Peyer's patch (tissue), 4 donors: ENCODE results near the gene LDLRAD4.

ENCODE experiments used
- POLR2A ChIP-seq, 2 donors: fragments of 450-650 bp; IDR thresholded peaks; one replicate each; pipeline ENCODE4 v1.5.1; 2017; ENCODE audit warnings: antibody characterized with exemption in 2 of 2, mild to moderate bottlenecking in 2 of 2, moderate library complexity in 2 of 2
- TF ChIP-seq, protein P1 (sequence below), 6 experiments: fragments of 450-650 bp in 4 of 6; fragments of 200-600 bp in 2 of 6; sonication (generic) in 1 of 6; IDR thresholded peaks; one replicate each; pipeline ENCODE4 v1.5.1; 2017 to 2019; ENCODE audit warnings: antibody characterized with exemption in 6 of 6, mild to moderate bottlenecking in 3 of 6, moderate library complexity in 1 of 6

- TF ChIP-seq, protein P1, sequence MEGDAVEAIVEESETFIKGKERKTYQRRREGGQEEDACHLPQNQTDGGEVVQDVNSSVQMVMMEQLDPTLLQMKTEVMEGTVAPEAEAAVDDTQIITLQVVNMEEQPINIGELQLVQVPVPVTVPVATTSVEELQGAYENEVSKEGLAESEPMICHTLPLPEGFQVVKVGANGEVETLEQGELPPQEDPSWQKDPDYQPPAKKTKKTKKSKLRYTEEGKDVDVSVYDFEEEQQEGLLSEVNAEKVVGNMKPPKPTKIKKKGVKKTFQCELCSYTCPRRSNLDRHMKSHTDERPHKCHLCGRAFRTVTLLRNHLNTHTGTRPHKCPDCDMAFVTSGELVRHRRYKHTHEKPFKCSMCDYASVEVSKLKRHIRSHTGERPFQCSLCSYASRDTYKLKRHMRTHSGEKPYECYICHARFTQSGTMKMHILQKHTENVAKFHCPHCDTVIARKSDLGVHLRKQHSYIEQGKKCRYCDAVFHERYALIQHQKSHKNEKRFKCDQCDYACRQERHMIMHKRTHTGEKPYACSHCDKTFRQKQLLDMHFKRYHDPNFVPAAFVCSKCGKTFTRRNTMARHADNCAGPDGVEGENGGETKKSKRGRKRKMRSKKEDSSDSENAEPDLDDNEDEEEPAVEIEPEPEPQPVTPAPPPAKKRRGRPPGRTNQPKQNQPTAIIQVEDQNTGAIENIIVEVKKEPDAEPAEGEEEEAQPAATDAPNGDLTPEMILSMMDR (IDR thresholded peaks at IDR 0.05), result no peak
- TF ChIP-seq POLR2A (IDR thresholded peaks at IDR 0.05), result no peak
Observed at GRCh38 chr18:13580351-13580750, 361.8 kb downstream of the LDLRAD4 start.
